Amygdala (tissue), 56 donors: ENCODE measurements around the gene COX8A.
"Not testable (repeated sequence)": the region's sequence is repeated elsewhere in the genome, so short reads cannot be mapped to it uniquely, and the experiment has no call there.

Source experiments
- DNase-seq, 56 donors: peaks; one replicate each; lab custom pipeline; 2025; lab: John Stamatoyannopoulos, UW

Gene COX8A

GRCh38 chr11:63974259-63975143 is at the start of gene COX8A:
COX8A (plus strand) TSS chr11:63974620; CDS start chr11:63974681, 61 bp downstream.
- peak; percentile 80 to 100 (median 97) for DNase-seq

GRCh38 chr11:63929616-63930015 is 44.8 kb upstream of the COX8A start:
- no peak for DNase-seq

- DNase-seq, result no peak
These were observed 43.4 kb upstream of the COX8A start for GRCh38 chr11:63931045-63931444.

- peak in 3 of 56 donors; percentile 28 to 38 (median 33) for DNase-seq
These were observed 42.5 kb upstream of the COX8A start for GRCh38 chr11:63931876-63932275.

GRCh38 chr11:63933459-63933858 is 41.0 kb upstream of the COX8A start:
- DNase-seq, result peak in 11 of 56 donors; percentile 17 to 63 (median 28)

GRCh38 chr11:63937713-63938478 is 36.5 kb upstream of the COX8A start:
- DNase-seq, result no peak

- peak in 53 of 56 donors; percentile 40 to 95 (median 79) for DNase-seq
These were observed 35.7 kb upstream of the COX8A start, which contains the start of gene NAA40 for GRCh38 chr11:63938479-63939396. NAA40 (plus strand) TSS chr11:63939002; CDS start chr11:63939097, 95 bp downstream.

- DNase-seq, result peak in 1 of 56 donors; percentile 18
These were observed 35.0 kb upstream of the COX8A start for GRCh38 chr11:63939397-63939891.

GRCh38 chr11:63940786-63941185 is 33.6 kb upstream of the COX8A start:
- no peak for DNase-seq

- DNase-seq, result no peak
These were observed 32.5 kb upstream of the COX8A start for GRCh38 chr11:63941901-63942300.

GRCh38 chr11:63942803-63943202 is 31.6 kb upstream of the COX8A start:
- DNase-seq, result no peak

- DNase-seq, result peak in 4 of 56 donors; percentile 9 to 22 (median 14)
These were observed 29.4 kb upstream of the COX8A start for GRCh38 chr11:63944987-63945386.

- peak in 51 of 56 donors; percentile 8 to 83 (median 52) for DNase-seq
These were observed 28.8 kb upstream of the COX8A start for GRCh38 chr11:63945477-63946163.

- no peak for DNase-seq
These were observed 22.5 kb upstream of the COX8A start for GRCh38 chr11:63951779-63952536.

GRCh38 chr11:63952570-63952969 is 21.9 kb upstream of the COX8A start:
- no peak for DNase-seq

- no peak for DNase-seq
These were observed 16.4 kb upstream of the COX8A start for GRCh38 chr11:63958008-63958407.

GRCh38 chr11:63961608-63962412 is 12.6 kb upstream of the COX8A start:
- DNase-seq, result no peak

GRCh38 chr11:63963895-63964294 is 10.5 kb upstream of the COX8A start:
- DNase-seq, result not testable (repeated sequence)
